HG02571 (cell line): ENCODE data around the gene SNX27.
"Not testable (repeated sequence)": the region's sequence is repeated elsewhere in the genome, so short reads cannot be mapped to it uniquely, and the experiment has no call there.

ENCODE experiments used
- ATAC-seq: cut with Tn5 transposase; IDR thresholded peaks from one replicate; pipeline ENCODE4 v1.9.1; 2021; ENCODE audit warnings: mild to moderate bottlenecking, moderate library complexity; ENCODE audit not compliant: unreplicated experiment

The SNX27 gene

GRCh38 chr1:151718666-151719065 is 106.8 kb downstream of the SNX27 start:
- ATAC-seq, result no peak

GRCh38 chr1:151720125-151720524 is 108.3 kb downstream of the SNX27 start:
- ATAC-seq, result no peak

- no peak for ATAC-seq
Measured at GRCh38 chr1:151720554-151720953, 108.7 kb downstream of the SNX27 start.

GRCh38 chr1:151720974-151721787 is 109.3 kb downstream of the SNX27 start, which contains the start of gene RIIAD1:
RIIAD1 (plus strand) TSS chr1:151721522; CDS start chr1:151721537, 15 bp downstream.
- ATAC-seq, result peak; percentile 77

GRCh38 chr1:151721788-151722510 is 110.1 kb downstream of the SNX27 start:
- no peak for ATAC-seq

- no peak for ATAC-seq
Measured at GRCh38 chr1:151723726-151724370, 112.0 kb downstream of the SNX27 start.

GRCh38 chr1:151728151-151729054 is 116.6 kb downstream of the SNX27 start:
- ATAC-seq, result no peak

- no peak for ATAC-seq
Measured at GRCh38 chr1:151729157-151729965, 117.5 kb downstream of the SNX27 start.

GRCh38 chr1:151729966-151730291 is 118.1 kb downstream of the SNX27 start:
- ATAC-seq, result no peak

GRCh38 chr1:151733126-151733525 is 121.3 kb downstream of the SNX27 start:
- no peak for ATAC-seq

GRCh38 chr1:151733995-151734394 is 122.1 kb downstream of the SNX27 start:
- not testable (repeated sequence) for ATAC-seq

GRCh38 chr1:151737026-151737425 is 125.2 kb downstream of the SNX27 start:
- ATAC-seq, result no peak

- no peak for ATAC-seq
Measured at GRCh38 chr1:151737479-151737878, 125.6 kb downstream of the SNX27 start.

- no peak for ATAC-seq
Measured at GRCh38 chr1:151739590-151740355, 127.9 kb downstream of the SNX27 start.

GRCh38 chr1:151741516-151741915 is 129.7 kb downstream of the SNX27 start:
- ATAC-seq, result no peak
